ENCODE data around the gene RSBN1L. TPM values are rescaled to one million over a fixed set of nuclear protein-coding genes. Genes with fewer than 3 reads are reported as not detected.

Gene RSBN1L
- total and polyA plus RNA-seq, 11 donors: 4.0 to 12.1 (median 9.0) TPM

- Histone ChIP-seq H3K9me3 (peaks cover 0 to 2% (median 0%) of the 10 kb centered on the region in 12 donors), H3K4me1 (no peaks in the 10 kb centered on the region), H3K4me3 (no peak overlapping the region), H3K36me3 (peaks cover 0 to 22% (median 5%) of the 10 kb centered on the region in 9 donors), H3K27ac (no peak overlapping the region), H3K27me3 (no peaks in the 10 kb centered on the region)
- TF ChIP-seq POLR2A (IDR thresholded peaks at IDR 0.05) (no peak), CTCF (IDR thresholded peaks at IDR 0.05) (no peak)
- intact Hi-C loops (cut with DNase I): no loop called here
- DNase-seq (no peak), ATAC-seq (no peak)
These were observed 90.5 kb downstream of the RSBN1L start for GRCh38 chr7:77786741-77787140.

- Histone ChIP-seq H3K9me3 (peaks cover 0 to 2% (median 0%) of the 10 kb centered on the region in 12 donors), H3K27ac (no peak overlapping the region), H3K4me3 (no peak overlapping the region), H3K36me3 (peaks cover 0 to 7% (median 2%) of the 10 kb centered on the region in 9 donors), H3K4me1 (no peaks in the 10 kb centered on the region), H3K27me3 (no peaks in the 10 kb centered on the region)
- 94 to 98% (median 97%) methylated on average over 2 of the region's 2 CpGs for WGBS, 4 donors
- DNase-seq (no peak), ATAC-seq (no peak)
- intact Hi-C loops (cut with DNase I): no loop called here
- no peak for TF ChIP-seq CTCF (IDR thresholded peaks at IDR 0.05)
- no peak for TF ChIP-seq POLR2A (IDR thresholded peaks at IDR 0.05)
These were observed 92.2 kb downstream of the RSBN1L start for GRCh38 chr7:77788327-77788902.

GRCh38 chr7:77791336-77791735, 95.1 kb downstream of the RSBN1L start:
- ATAC-seq (no peak), DNase-seq (no peak)
- WGBS, 4 donors: 80 to 87% (median 86%) methylated on average over 6 of the region's 6 CpGs
- Histone ChIP-seq H3K4me1 (peaks cover 0 to 28% (median 3%) of the 10 kb centered on the region in 12 donors), H3K36me3 (peaks cover 0 to 15% (median 0%) of the 10 kb centered on the region in 9 donors), H3K4me3 (no peak overlapping the region), H3K27me3 (no peaks in the 10 kb centered on the region), H3K9me3 (no peaks in the 10 kb centered on the region), H3K27ac (no peak overlapping the region)
- TF ChIP-seq POLR2A (IDR thresholded peaks at IDR 0.05) (no peak), CTCF (IDR thresholded peaks at IDR 0.05) (no peak)
- intact Hi-C loops (cut with DNase I): no loop called here

- Histone ChIP-seq H3K4me1 (peaks cover 0 to 34% (median 10%) of the 10 kb centered on the region in 12 donors), H3K4me3 (no peak overlapping the region), H3K9me3 (no peaks in the 10 kb centered on the region), H3K27me3 (no peaks in the 10 kb centered on the region), H3K27ac (no peak overlapping the region), H3K36me3 (peaks cover 0 to 15% (median 0%) of the 10 kb centered on the region in 9 donors)
- intact Hi-C loops (cut with DNase I): no loop called here
- WGBS, 4 donors: 71 to 85% (median 76%) methylated on average over 2 of the region's 2 CpGs
- ATAC-seq (no peak), DNase-seq (no peak)
- TF ChIP-seq CTCF (IDR thresholded peaks at IDR 0.05) (no peak), POLR2A (IDR thresholded peaks at IDR 0.05) (no peak)
These were observed 95.7 kb downstream of the RSBN1L start for GRCh38 chr7:77791956-77792355.
